Testis (tissue), 2 donors: Measurements from ENCODE around the gene ADAM30.

ENCODE experiments used
- POLR2A ChIP-seq: fragments of 450-650 bp; IDR thresholded peaks from one replicate; pipeline ENCODE4 v1.6.1; 2017; ENCODE audit warnings: antibody characterized with exemption, mild to moderate bottlenecking, moderate library complexity
- TF ChIP-seq, protein P1 (sequence below), 3 experiments: fragments of 450-650 bp in 2 of 3; fragments of 200-600 bp in 1 of 3; sonication (generic) in 1 of 3; IDR thresholded peaks; one replicate each; pipeline ENCODE4 v1.5.1; 2016 to 2019; ENCODE audit warnings: antibody characterized with exemption in 3 of 3, mild to moderate bottlenecking in 2 of 3, moderate library complexity in 1 of 3

DNA sequence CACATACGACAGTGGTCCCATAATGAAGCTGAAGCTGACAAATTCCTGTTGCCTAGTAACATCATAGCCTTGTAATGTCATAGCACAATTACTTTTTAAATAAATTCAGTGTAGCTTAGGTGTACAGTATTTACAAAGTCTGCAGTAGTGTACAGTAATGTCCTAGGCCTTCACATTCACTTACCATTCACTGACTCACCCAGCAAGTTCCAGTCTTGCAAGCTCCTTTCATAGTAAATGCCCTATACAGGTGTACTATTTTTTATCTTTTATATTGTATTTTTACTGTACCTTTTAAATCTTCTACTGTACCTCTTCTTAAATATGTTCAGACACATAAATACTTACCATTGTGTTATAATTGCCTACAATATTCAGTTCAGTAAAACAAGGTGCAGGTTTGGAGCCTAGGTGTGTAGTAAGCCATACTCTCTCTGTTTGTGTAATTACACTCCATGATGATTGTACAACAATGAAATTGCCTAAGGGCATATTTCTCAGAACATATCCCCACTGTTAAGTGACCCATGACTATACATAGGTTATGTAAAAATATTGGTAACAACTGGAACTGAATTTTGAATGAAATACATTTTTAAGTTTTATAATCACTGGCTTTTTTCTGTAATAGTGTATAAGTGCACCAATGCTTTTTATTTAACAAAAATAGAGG lies 33.5 kb upstream of the ADAM30 start:
- TF ChIP-seq, protein P1, sequence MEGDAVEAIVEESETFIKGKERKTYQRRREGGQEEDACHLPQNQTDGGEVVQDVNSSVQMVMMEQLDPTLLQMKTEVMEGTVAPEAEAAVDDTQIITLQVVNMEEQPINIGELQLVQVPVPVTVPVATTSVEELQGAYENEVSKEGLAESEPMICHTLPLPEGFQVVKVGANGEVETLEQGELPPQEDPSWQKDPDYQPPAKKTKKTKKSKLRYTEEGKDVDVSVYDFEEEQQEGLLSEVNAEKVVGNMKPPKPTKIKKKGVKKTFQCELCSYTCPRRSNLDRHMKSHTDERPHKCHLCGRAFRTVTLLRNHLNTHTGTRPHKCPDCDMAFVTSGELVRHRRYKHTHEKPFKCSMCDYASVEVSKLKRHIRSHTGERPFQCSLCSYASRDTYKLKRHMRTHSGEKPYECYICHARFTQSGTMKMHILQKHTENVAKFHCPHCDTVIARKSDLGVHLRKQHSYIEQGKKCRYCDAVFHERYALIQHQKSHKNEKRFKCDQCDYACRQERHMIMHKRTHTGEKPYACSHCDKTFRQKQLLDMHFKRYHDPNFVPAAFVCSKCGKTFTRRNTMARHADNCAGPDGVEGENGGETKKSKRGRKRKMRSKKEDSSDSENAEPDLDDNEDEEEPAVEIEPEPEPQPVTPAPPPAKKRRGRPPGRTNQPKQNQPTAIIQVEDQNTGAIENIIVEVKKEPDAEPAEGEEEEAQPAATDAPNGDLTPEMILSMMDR (IDR thresholded peaks at IDR 0.05), result no peak
- TF ChIP-seq POLR2A, result no peak
